ENCODE results near the gene TANGO6. TPM values are rescaled to one million over a fixed set of nuclear protein-coding genes. Genes with fewer than 3 reads are reported as not detected.
"Not testable (repeated sequence)": the region's sequence is repeated elsewhere in the genome, so short reads cannot be mapped to it uniquely, and the experiment has no call there.

Gene TANGO6
- total RNA-seq, 1 donor from 2014 or later: 17.6 TPM

GRCh38 chr16:69055008-69055407, 211.7 kb downstream of the TANGO6 start:
- DNase-seq (ENCODE audit: low spot score): no peak

GRCh38 chr16:69055980-69056379, 212.6 kb downstream of the TANGO6 start:
- no peak for DNase-seq (ENCODE audit: low spot score)

- DNase-seq (ENCODE audit: low spot score): no peak
These were observed 213.1 kb downstream of the TANGO6 start for GRCh38 chr16:69056421-69056820.

GRCh38 chr16:69057400-69058378, 214.4 kb downstream of the TANGO6 start:
- DNase-seq (ENCODE audit: low spot score): no peak

- DNase-seq (ENCODE audit: low spot score): not testable (repeated sequence)
These were observed 220.2 kb downstream of the TANGO6 start for GRCh38 chr16:69063491-69063890.

GRCh38 chr16:69064124-69064763, 220.9 kb downstream of the TANGO6 start:
- no peak for DNase-seq (ENCODE audit: low spot score)

- DNase-seq (ENCODE audit: low spot score): no peak
These were observed 221.5 kb downstream of the TANGO6 start for GRCh38 chr16:69064764-69065313.

GRCh38 chr16:69069504-69069903, 226.2 kb downstream of the TANGO6 start:
- no peak for DNase-seq (ENCODE audit: low spot score)

- DNase-seq (ENCODE audit: low spot score): no peak
These were observed 227.7 kb downstream of the TANGO6 start for GRCh38 chr16:69071036-69071435.

- no peak for DNase-seq (ENCODE audit: low spot score)
These were observed 229.3 kb downstream of the TANGO6 start for GRCh38 chr16:69072640-69072974.

GRCh38 chr16:69073181-69073702, 229.9 kb downstream of the TANGO6 start:
- no peak for DNase-seq (ENCODE audit: low spot score)

- no peak for DNase-seq (ENCODE audit: low spot score)
These were observed 233.9 kb downstream of the TANGO6 start for GRCh38 chr16:69077251-69077650.

- DNase-seq (ENCODE audit: low spot score): no peak
These were observed 234.7 kb downstream of the TANGO6 start for GRCh38 chr16:69078073-69078472.

GRCh38 chr16:69079697-69080096, 236.4 kb downstream of the TANGO6 start:
- DNase-seq (ENCODE audit: low spot score): no peak

- DNase-seq (ENCODE audit: low spot score): no peak
These were observed 240.1 kb downstream of the TANGO6 start for GRCh38 chr16:69083306-69083941.

- no peak for DNase-seq (ENCODE audit: low spot score)
These were observed 241.0 kb downstream of the TANGO6 start for GRCh38 chr16:69084289-69084688.

GRCh38 chr16:69085032-69085695, 241.8 kb downstream of the TANGO6 start:
- DNase-seq (ENCODE audit: low spot score): no peak

- DNase-seq (ENCODE audit: low spot score): no peak
These were observed 243.8 kb downstream of the TANGO6 start for GRCh38 chr16:69087161-69087581.

- DNase-seq (ENCODE audit: low spot score): no peak
These were observed 245.4 kb downstream of the TANGO6 start for GRCh38 chr16:69088684-69089083.

GRCh38 chr16:69089091-69089910, 246.0 kb downstream of the TANGO6 start:
- no peak for DNase-seq (ENCODE audit: low spot score)

Measured in umbilical cord (tissue), 2 donors.